Endothelial cell of umbilical vein (primary cell): ENCODE results near the gene COMP. TPM values are rescaled to one million over a fixed set of nuclear protein-coding genes. Genes with fewer than 3 reads are reported as not detected.

ENCODE experiments used
- BruUV-seq: library from RNA; stranded (reverse); fragments of 400-500 nt; replicated peaks from 2 replicates; lab custom pipeline; 2021; lab: Mats Ljungman, UMichigan
- CTCF ChIA-PET: fragments of 300-600, 350-600 bp; sonication (Branson Sonifier 250); formaldehyde crosslinking; loops from one replicate; lab custom pipeline; 2021; ENCODE audit warnings: antibody characterized with exemption, inconsistent platforms; lab: Charles Lee
- POLR2A ChIA-PET: fragments of 300-600, 350-600 bp; sonication (Branson Sonifier 250); formaldehyde crosslinking; loops from one replicate; lab custom pipeline; 2021; ENCODE audit warnings: antibody characterized with exemption, inconsistent platforms; lab: Charles Lee
- DNase-seq: peaks from one replicate; pipeline ENCODE4 v3.0.0-alpha.2; 2011; ENCODE audit warnings: low read depth, low spot score
- FAIRE-seq: peaks from 2 replicates; lab custom pipeline; 2011; peaks lifted over from hg19 to GRCh38; lab: Jason Lieb, UNC
- H2AFZ ChIP-seq: 2 replicates; pipeline ENCODE4 v1.6.0; 2012; ENCODE audit warnings: low read depth, low read length, control low read depth, inconsistent platforms
- H3K27ac ChIP-seq: 2 replicates; pipeline ENCODE4 v1.5.1; 2011; ENCODE audit warnings: low read depth, mild to moderate bottlenecking, control low read depth, low read length, moderate library complexity; ENCODE audit not compliant: insufficient read depth
- H3K27me3 ChIP-seq, 2 experiments: 2 replicates each; pipeline versions ENCODE4 v1.6.0 to v1.6.1; 2011; ENCODE audit warnings: low read length in 2 of 2, mixed read lengths in 1 of 2; ENCODE audit not compliant: control insufficient read depth in 2 of 2, insufficient read depth in 2 of 2
- H3K36me3 ChIP-seq, 2 experiments: 2 replicates in 1 of 2; 3 replicates in 1 of 2; pipeline ENCODE4 v1.5.1; 2011; ENCODE audit warnings: low read length in 2 of 2, mild to moderate bottlenecking in 1 of 2, moderate library complexity in 1 of 2; ENCODE audit not compliant: control insufficient read depth in 2 of 2, insufficient read depth in 2 of 2; ENCODE audit errors: extremely low read depth in 1 of 2
- H3K4me1 ChIP-seq: 3 replicates; pipeline ENCODE4 v1.5.1; 2011; ENCODE audit warnings: mild to moderate bottlenecking, low read length; ENCODE audit not compliant: control insufficient read depth, insufficient read depth; ENCODE audit errors: extremely low read depth
- H3K4me2 ChIP-seq: 2 replicates; pipeline ENCODE4 v1.6.1; 2011; ENCODE audit warnings: low read length, control low read depth, mixed read lengths; ENCODE audit not compliant: insufficient read depth
- H3K4me3 ChIP-seq, 3 experiments: fragments of 200-600 bp in 1 of 3; sonication (generic), shearing (Covaris generic) in 1 of 3; replicated peaks in 1 of 3; 2 replicates each; pipeline ENCODE4 v1.5.1; 2011 to 2016; ENCODE audit warnings: control low read depth in 3 of 3, low read length in 3 of 3, mild to moderate bottlenecking in 2 of 3, inconsistent platforms in 1 of 3, low read depth in 1 of 3, moderate library complexity in 1 of 3; ENCODE audit not compliant: insufficient read depth in 1 of 3
- H3K79me2 ChIP-seq: 2 replicates; pipeline ENCODE4 v1.6.0; 2012; ENCODE audit warnings: low read length, inconsistent platforms; ENCODE audit not compliant: control insufficient read depth, insufficient read depth
- H3K9ac ChIP-seq: replicated peaks from 2 replicates; pipeline ENCODE3; 2011; ENCODE audit warnings: low read length, control low read depth; ENCODE audit not compliant: insufficient read depth; ENCODE audit errors: extremely low read depth
- H3K9me1 ChIP-seq: replicated peaks from 3 replicates; pipeline ENCODE4 v1.6.0; 2011; ENCODE audit warnings: mild to moderate bottlenecking, low read length; ENCODE audit not compliant: control insufficient read depth, insufficient read depth; ENCODE audit errors: extremely low read depth
- H3K9me3 ChIP-seq: replicated peaks from 2 replicates; pipeline ENCODE4 v1.5.1; 2012; ENCODE audit warnings: low read length, inconsistent platforms; ENCODE audit not compliant: control insufficient read depth, insufficient read depth
- H4K20me1 ChIP-seq: replicated peaks from 2 replicates; pipeline ENCODE3; 2011; ENCODE audit warnings: mild to moderate bottlenecking, low read length; ENCODE audit not compliant: control insufficient read depth, insufficient read depth; ENCODE audit errors: extremely low read depth
- CTCF ChIP-seq, 2 donors: IDR thresholded peaks; 1 replicate in 1 of 2; 2 replicates in 1 of 2; pipeline ENCODE4 v1.5.1; 2011; ENCODE audit warnings: low read length in 2 of 2, mild to moderate bottlenecking in 2 of 2, moderate library complexity in 2 of 2, control low read depth in 1 of 2, inconsistent platforms in 1 of 2, low read depth in 1 of 2; ENCODE audit not compliant: insufficient read depth in 1 of 2; ENCODE audit errors: extremely low read depth in 1 of 2
- EZH2 ChIP-seq: IDR thresholded peaks from 2 replicates; pipeline ENCODE4 v1.6.1; 2012; ENCODE audit warnings: borderline replicate concordance, low read depth, mild to moderate bottlenecking, moderate library complexity, low read length, inconsistent platforms; ENCODE audit not compliant: severe bottlenecking
- FOS ChIP-seq: IDR thresholded peaks from 2 replicates; pipeline ENCODE4 v1.6.1; 2011; ENCODE audit warnings: mild to moderate bottlenecking, low read length, moderate library complexity, borderline replicate concordance; ENCODE audit not compliant: insufficient read depth
- GATA2 ChIP-seq: IDR thresholded peaks from 2 replicates; pipeline ENCODE4 v1.7.0; 2011; ENCODE audit warnings: low read depth, mild to moderate bottlenecking, moderate library complexity, mixed read lengths, low read length; ENCODE audit not compliant: insufficient read length, insufficient read depth
- JUN ChIP-seq: IDR thresholded peaks from 2 replicates; pipeline ENCODE4 v1.6.1; 2011; ENCODE audit warnings: borderline replicate concordance, low read depth; ENCODE audit not compliant: insufficient read length, insufficient read depth
- MAX ChIP-seq: IDR thresholded peaks from 2 replicates; pipeline ENCODE4 v1.6.1; 2011; ENCODE audit not compliant: insufficient read depth, insufficient read length
- MYC ChIP-seq: IDR thresholded peaks from one replicate; pipeline ENCODE4 v1.6.1; 2011; ENCODE audit warnings: mild to moderate bottlenecking, low read depth, low read length
- POLR2A ChIP-seq: IDR thresholded peaks from 2 replicates; pipeline ENCODE4 v1.6.1; 2012; ENCODE audit warnings: low read depth, mild to moderate bottlenecking, control low read depth, low read length
- POLR2AphosphoS5 ChIP-seq: IDR thresholded peaks from 2 replicates; pipeline ENCODE4 v1.6.1; 2012; ENCODE audit warnings: low read depth, mild to moderate bottlenecking, control low read depth, low read length, moderate library complexity; ENCODE audit not compliant: insufficient read depth
- dilution Hi-C: fragments of 300-500 bp; cut with MboI; formaldehyde crosslinking; loops from one replicate; pipeline ENCODE4 v1.15.0; 2019; ENCODE audit warnings: low sequenced_read_pairs; ENCODE audit not compliant: extremely low pct_ligation_motif_present
- intact Hi-C: fragments of 100-400 bp; cut with micrococcal nuclease; formaldehyde crosslinking; loops from one replicate; pipeline ENCODE4 v1.10.0; 2022
- polyA plus RNA-seq, 4 experiments: library from polyadenylated mRNA; depleted of rRNA in 3 of 4; stranded (reverse) in 3 of 4; unstranded in 1 of 4; fragments of >200 nt; gene quantifications; 2 replicates each; pipeline versions ENCODE4 v1.2.1 to v1.2.3, GENCODE V29; 2011 to 2012; ENCODE audit warnings: missing spikeins in 1 of 4
- total RNA-seq: library from RNA; stranded (reverse); gene quantifications from 2 replicates; pipeline ENCODE4 v1.2.3, GENCODE V29; 2021

Gene COMP
- total and polyA plus RNA-seq, 2 donors (not counting 3 experiments of a cell fraction or from before 2014, with no cell fraction given): not detected

- POLR2A ChIA-PET: no interaction called here
- FAIRE-seq (no peak), DNase-seq (no peak)
- no peak overlapping the region for H3K4me3 ChIP-seq
- no peak overlapping the region for H3K9ac ChIP-seq
- CTCF ChIA-PET: no interaction called here
- no peaks in the 10 kb centered on the region for H4K20me1 ChIP-seq
- no peaks in the 10 kb centered on the region for H3K9me3 ChIP-seq
- no TSS peak for BruUV-seq
- no peaks in the 10 kb centered on the region for H3K4me1 ChIP-seq
- H3K4me2 ChIP-seq: no peak overlapping the region
- intact Hi-C loops (no loop called here), dilution Hi-C loops (no loop called here)
- H3K36me3 ChIP-seq: no peaks in the 10 kb centered on the region
- TF ChIP-seq MAX (no peak), POLR2A (no peak), MYC (no peak), CTCF (IDR thresholded peaks at IDR 0.05; ENCODE audit: extremely low read depth in 1 of 2, insufficient read depth in 1 of 2, low read depth in 1 of 2, low read length in 2 of 2) (no peak), GATA2 (no peak), FOS (no peak), POLR2AphosphoS5 (no peak), JUN (no peak), EZH2 (no peak)
- H2AFZ ChIP-seq: no peak overlapping the region
- peaks cover 3 to 10% of the 10 kb centered on the region in 2 experiments for H3K27me3 ChIP-seq
- no peaks in the 10 kb centered on the region for H3K9me1 ChIP-seq
- H3K27ac ChIP-seq: no peak overlapping the region
- H3K79me2 ChIP-seq: no peaks in the 10 kb centered on the region
Observed at GRCh38 chr19:18778076-18778389, 13.1 kb downstream of the COMP start.
